Measurements from ENCODE around the gene CCNK. TPM values are rescaled to one million over a fixed set of nuclear protein-coding genes. Genes with fewer than 3 reads are reported as not detected.

CCNK gene
- total RNA-seq, 2 experiments from 2014 or later, result 90.2 to 98.8 TPM

GRCh38 chr14:99544991-99545390, 63.8 kb downstream of the CCNK start:
- Mint-ChIP-seq H3K9me3 (no peaks in the 10 kb centered on the region), H3K4me1 (ENCODE audit: low read depth) (peaks cover 9% of the 10 kb centered on the region), H3K36me3 (ENCODE audit: low read depth) (no peaks in the 10 kb centered on the region), H3K27ac (no peak overlapping the region), H3K4me3 (no peak overlapping the region), H3K27me3 (no peaks in the 10 kb centered on the region)
- ATAC-seq, result no peak
- ChIA-PET CTCF (interaction anchor here (1.2 to 1.5 kb wide), 3 partner anchors 10 to 83 kb away, joined by 3 to 4 read pairs (median 3); no protein-coding TSS in a partner anchor), POLR2A (no interaction called here)
- intact Hi-C loops (cut with micrococcal nuclease), result no loop called here
- no peak for TF ChIP-seq CTCF (IDR thresholded peaks at IDR 0.05)
- no peak for DNase-seq

- Mint-ChIP-seq H3K27me3 (no peaks in the 10 kb centered on the region), H3K9me3 (no peaks in the 10 kb centered on the region), H3K27ac (no peak overlapping the region), H3K4me3 (no peak overlapping the region), H3K36me3 (ENCODE audit: low read depth) (no peaks in the 10 kb centered on the region), H3K4me1 (ENCODE audit: low read depth) (peaks cover 9% of the 10 kb centered on the region)
- no peak for ATAC-seq
- no peak for TF ChIP-seq CTCF (IDR thresholded peaks at IDR 0.05)
- ChIA-PET CTCF (interaction anchor here (1.0 to 1.5 kb wide), 4 partner anchors 10 to 83 kb away, joined by 3 to 4 read pairs (median 3); no protein-coding TSS in a partner anchor), POLR2A (no interaction called here)
- intact Hi-C loops (cut with micrococcal nuclease), result no loop called here
- no peak for DNase-seq
Measured at GRCh38 chr14:99545586-99545985, 64.4 kb downstream of the CCNK start.

GRCh38 chr14:99546234-99546879, 65.1 kb downstream of the CCNK start:
- H3K27ac Mint-ChIP-seq, result no peak overlapping the region
- no peaks in the 10 kb centered on the region for H3K27me3 Mint-ChIP-seq
- no peak for ATAC-seq
- peaks cover 4% of the 10 kb centered on the region for H3K4me1 Mint-ChIP-seq (ENCODE audit: low read depth)
- no peaks in the 10 kb centered on the region for H3K36me3 Mint-ChIP-seq (ENCODE audit: low read depth)
- no peak for DNase-seq
- ChIA-PET POLR2A (interaction anchor here (1.0 kb wide), 1 partner anchor 23 kb away, joined by 3 read pairs; no protein-coding TSS in a partner anchor), CTCF (interaction anchor here (1.0 to 1.5 kb wide), 4 partner anchors 25 to 339 kb away, joined by 3 to 4 read pairs (median 3); no protein-coding TSS in a partner anchor)
- H3K9me3 Mint-ChIP-seq, result no peaks in the 10 kb centered on the region
- intact Hi-C loops (cut with micrococcal nuclease), result no loop called here
- H3K4me3 Mint-ChIP-seq, result no peak overlapping the region
- no peak for TF ChIP-seq CTCF (IDR thresholded peaks at IDR 0.05)

- intact Hi-C loops (cut with micrococcal nuclease), result no loop called here
- Mint-ChIP-seq H3K4me1 (ENCODE audit: low read depth) (peaks cover 2% of the 10 kb centered on the region), H3K27me3 (no peaks in the 10 kb centered on the region), H3K36me3 (ENCODE audit: low read depth) (no peaks in the 10 kb centered on the region), H3K4me3 (no peak overlapping the region), H3K9me3 (no peaks in the 10 kb centered on the region), H3K27ac (no peak overlapping the region)
- no peak for TF ChIP-seq CTCF (IDR thresholded peaks at IDR 0.05)
- no peak for DNase-seq
- POLR2A ChIA-PET, result no interaction called here
- CTCF ChIA-PET, result no interaction called here
- no peak for ATAC-seq
Measured at GRCh38 chr14:99548255-99548654, 67.0 kb downstream of the CCNK start.

- Mint-ChIP-seq H3K4me1 (ENCODE audit: low read depth) (peaks cover 2% of the 10 kb centered on the region), H3K4me3 (no peak overlapping the region), H3K27me3 (no peaks in the 10 kb centered on the region), H3K36me3 (ENCODE audit: low read depth) (no peaks in the 10 kb centered on the region), H3K9me3 (no peaks in the 10 kb centered on the region), H3K27ac (no peak overlapping the region)
- DNase-seq (no peak), ATAC-seq (no peak)
- intact Hi-C loops (cut with micrococcal nuclease), result no loop called here
- CTCF ChIA-PET, result no interaction called here
- POLR2A ChIA-PET, result no interaction called here
- no peak for TF ChIP-seq CTCF (IDR thresholded peaks at IDR 0.05)
Measured at GRCh38 chr14:99548871-99549515, 67.8 kb downstream of the CCNK start.

All from activated CD8-positive, alpha-beta T cell treated with anti-CD3 and anti-CD28 coated beads for 36 hours (primary cell).